HEK293 (cell line): ENCODE data around the gene PFN3.

ENCODE experiments used
- CTCF ChIA-PET: fragments of 350-600 bp; formaldehyde crosslinking; extraction: SDS; loops from one replicate; lab custom pipeline; 2021; ENCODE audit warnings: antibody characterized with exemption; lab: Yijun Ruan, JAX
- POLR2A ChIA-PET: fragments of 300-600 bp; formaldehyde crosslinking; extraction: SDS; loops from one replicate; lab custom pipeline; 2020; ENCODE audit warnings: antibody characterized with exemption, inconsistent platforms; lab: Yijun Ruan, JAX
- H3K27ac ChIP-seq: fragments of 200-500 bp; sonication (Bioruptor generic); 2 replicates; pipeline ENCODE4 v1.5.1; 2014; ENCODE audit warnings: low read depth, low read length, control low read depth, inconsistent platforms; ENCODE audit errors: extremely low read depth
- H3K36me3 ChIP-seq, 2 experiments: fragments of 200-500 bp in 1 of 2; sonication (Bioruptor generic) in 1 of 2; 1 replicate in 1 of 2; 2 replicates in 1 of 2; pipeline ENCODE4 v1.5.1; 2014 to 2017; ENCODE audit warnings: inconsistent platforms in 2 of 2, low read length in 2 of 2; ENCODE audit not compliant: control insufficient read depth in 2 of 2, insufficient read depth in 1 of 2
- H3K4me1 ChIP-seq: fragments of 200-500 bp; sonication (Bioruptor generic); 2 replicates; pipeline ENCODE4 v1.5.1; 2014; ENCODE audit warnings: mild to moderate bottlenecking, low read length, inconsistent platforms; ENCODE audit not compliant: control insufficient read depth, insufficient read depth
- H3K4me3 ChIP-seq: 2 replicates; pipeline ENCODE4 v1.5.1; 2011; ENCODE audit warnings: low read depth, mild to moderate bottlenecking, control low read depth, low read length, moderate library complexity
- H3K9me3 ChIP-seq: fragments of 200-500 bp; sonication (Bioruptor generic); 2 replicates; pipeline ENCODE4 v1.5.1; 2014; ENCODE audit warnings: low read depth, low read length, inconsistent platforms; ENCODE audit not compliant: control insufficient read depth, insufficient read depth
- EGR2 ChIP-seq: fragments of 450-650 bp; formaldehyde crosslinking; IDR thresholded peaks from 2 replicates; pipeline ENCODE4 v1.5.1; 2016; ENCODE audit warnings: low read depth, missing biosample characterization, missing genetic modification characterization
- ELK4 ChIP-seq: IDR thresholded peaks from 2 replicates; pipeline ENCODE4 v1.6.1; 2011; ENCODE audit warnings: mild to moderate bottlenecking, low read depth, low read length, borderline replicate concordance
- HIC1 ChIP-seq: fragments of 450-650 bp; formaldehyde crosslinking; IDR thresholded peaks from 2 replicates; pipeline ENCODE4 v1.5.1; 2016; ENCODE audit warnings: missing biosample characterization, missing genetic modification characterization
- KLF8 ChIP-seq: fragments of 450-650 bp; formaldehyde crosslinking; IDR thresholded peaks from 2 replicates; pipeline ENCODE4 v1.5.1; 2016; ENCODE audit warnings: missing biosample characterization, missing genetic modification characterization
- OVOL3 ChIP-seq: fragments of 450-650 bp; formaldehyde crosslinking; IDR thresholded peaks from 2 replicates; pipeline ENCODE4 v1.5.1; 2016; ENCODE audit warnings: missing biosample characterization, missing genetic modification characterization
- PRDM4 ChIP-seq: fragments of 450-650 bp; formaldehyde crosslinking; IDR thresholded peaks from 2 replicates; pipeline ENCODE4 v1.5.1; 2017; ENCODE audit warnings: missing biosample characterization, missing genetic modification characterization
- SP7 ChIP-seq: fragments of 450-650 bp; formaldehyde crosslinking; IDR thresholded peaks from 2 replicates; pipeline ENCODE4 v1.5.1; 2016; ENCODE audit warnings: missing biosample characterization, missing genetic modification characterization
- TSHZ1 ChIP-seq: fragments of 450-650 bp; formaldehyde crosslinking; IDR thresholded peaks from 2 replicates; pipeline ENCODE4 v1.5.1; 2016; ENCODE audit warnings: missing biosample characterization, missing genetic modification characterization, borderline replicate concordance
- ZBTB1 ChIP-seq: fragments of 450-650 bp; formaldehyde crosslinking; IDR thresholded peaks from 2 replicates; pipeline ENCODE4 v1.5.1; 2016; ENCODE audit warnings: missing biosample characterization, missing genetic modification characterization
- ZBTB17 ChIP-seq: fragments of 450-650 bp; formaldehyde crosslinking; IDR thresholded peaks from 2 replicates; pipeline ENCODE4 v1.5.1; 2016; ENCODE audit warnings: missing biosample characterization, missing genetic modification characterization
- ZFHX2 ChIP-seq: fragments of 450-650 bp; formaldehyde crosslinking; conservative IDR thresholded peaks from 2 replicates; pipeline ENCODE4 v1.5.1; 2016; ENCODE audit warnings: missing biosample characterization, missing genetic modification characterization
- ZNF19 ChIP-seq: fragments of 450-650 bp; formaldehyde crosslinking; IDR thresholded peaks from 2 replicates; pipeline ENCODE4; 2016; ENCODE audit warnings: missing biosample characterization, missing genetic modification characterization, low read depth
- ZNF214 ChIP-seq: fragments of 450-650 bp; formaldehyde crosslinking; IDR thresholded peaks from 2 replicates; pipeline ENCODE4 v1.5.1; 2017; ENCODE audit warnings: missing biosample characterization, mild to moderate bottlenecking, missing genetic modification characterization, borderline replicate concordance
- ZNF23 ChIP-seq: fragments of 450-650 bp; formaldehyde crosslinking; IDR thresholded peaks from 2 replicates; pipeline ENCODE4 v1.5.1; 2016; ENCODE audit warnings: missing biosample characterization, missing genetic modification characterization, borderline replicate concordance
- ZNF292 ChIP-seq: fragments of 450-650 bp; formaldehyde crosslinking; IDR thresholded peaks from 2 replicates; pipeline ENCODE4 v1.5.1; 2016; ENCODE audit warnings: low read depth, missing biosample characterization, missing genetic modification characterization, borderline replicate concordance
- ZNF571 ChIP-seq: fragments of 450-650 bp; formaldehyde crosslinking; IDR thresholded peaks from 2 replicates; pipeline ENCODE4 v1.5.0; 2017; ENCODE audit warnings: missing biosample characterization, missing genetic modification characterization
- ZNF600 ChIP-seq: fragments of 450-650 bp; formaldehyde crosslinking; IDR thresholded peaks from 2 replicates; pipeline ENCODE4 v1.5.1; 2016; ENCODE audit warnings: missing biosample characterization, missing genetic modification characterization
- ZNF624 ChIP-seq: fragments of 450-650 bp; formaldehyde crosslinking; IDR thresholded peaks from 2 replicates; pipeline ENCODE4 v1.5.1; 2017; ENCODE audit warnings: missing biosample characterization, missing genetic modification characterization
- ZNF747 ChIP-seq: fragments of 450-650 bp; formaldehyde crosslinking; IDR thresholded peaks from 2 replicates; pipeline ENCODE4 v1.5.1; 2016; ENCODE audit warnings: missing biosample characterization, missing genetic modification characterization

The PFN3 gene

GRCh38 chr5:177440990-177441780 lies 40.7 kb upstream of the PFN3 start:
- peaks cover 17 to 60% of the 10 kb centered on the region in 2 experiments for H3K36me3 ChIP-seq
- no peak overlapping the region for H3K4me3 ChIP-seq
- H3K27ac ChIP-seq, result no peak overlapping the region
- ChIA-PET CTCF (interaction anchor here (0.6 to 1.4 kb wide), 3 partner anchors 11 to 49 kb away, joined by 3 to 7 read pairs (median 3); no protein-coding TSS in a partner anchor), POLR2A (interaction anchor here (1.1 to 2.7 kb wide), 3 partner anchors 9 to 15 kb away, joined by 5 to 10 read pairs (median 6); partner anchors contain the start of gene GRK6)
- no peaks in the 10 kb centered on the region for H3K9me3 ChIP-seq
- TF ChIP-seq ZFHX2 (tag by site-specific recombination) (peak; percentile 75), PRDM4 (tag by site-specific recombination) (no peak), ZNF571 (no peak), ELK4 (no peak), OVOL3 (tag by site-specific recombination) (no peak), EGR2 (tag by site-specific recombination) (peak; percentile 57), ZNF19 (tag by site-specific recombination) (no peak), HIC1 (tag by site-specific recombination) (peak; percentile 34; the same call in 1 of the 2 replicates), ZNF600 (tag by site-specific recombination) (no peak)
- H3K4me1 ChIP-seq, result no peaks in the 10 kb centered on the region

GRCh38 chr5:177440211-177440989 lies 39.9 kb upstream of the PFN3 start:
- CTCF ChIA-PET, result interaction anchor here (0.6 to 1.3 kb wide), 2 partner anchors 50 to 63 kb away, joined by 3 to 6 read pairs; no protein-coding TSS in a partner anchor
- POLR2A ChIA-PET, result interaction anchor here (0.7 to 1.3 kb wide), 2 partner anchors 14 to 38 kb away, joined by 3 to 6 read pairs; partner anchors contain the start of gene GRK6

GRCh38 chr5:177439518-177440053 lies 39.1 kb upstream of the PFN3 start:
- Histone ChIP-seq H3K4me1 (no peaks in the 10 kb centered on the region), H3K9me3 (no peaks in the 10 kb centered on the region), H3K36me3 (peaks cover 17 to 75% of the 10 kb centered on the region in 2 experiments), H3K4me3 (no peak overlapping the region), H3K27ac (no peak overlapping the region)
- CTCF ChIA-PET, result interaction anchor here (0.6 to 3.8 kb wide), 5 partner anchors 16 to 62 kb away, joined by 3 to 15 read pairs (median 6); no protein-coding TSS in a partner anchor
- POLR2A ChIA-PET, result interaction anchor here (1.3 to 4.1 kb wide), 2 partner anchors 12 to 13 kb away, joined by 6 to 35 read pairs; partner anchors contain the start of gene GRK6
- TF ChIP-seq SP7 (tag by site-specific recombination) (0 out of 2 replicates have a peak, but pooled peaks have one; percentile 17), KLF8 (tag by site-specific recombination) (0 out of 2 replicates have a peak, but pooled peaks have one; percentile 29), TSHZ1 (no peak), ZNF571 (no peak), ZNF747 (tag by site-specific recombination) (no peak), ZNF214 (no peak), ZNF624 (no peak), ZBTB17 (tag by site-specific recombination) (peak; percentile 63)

More at GRCh38 chr5:177440211-177440989, 39.9 kb upstream of the PFN3 start:
- peaks cover 17 to 66% of the 10 kb centered on the region in 2 experiments for H3K36me3 ChIP-seq
- no peak overlapping the region for H3K4me3 ChIP-seq
- H3K27ac ChIP-seq, result no peak overlapping the region
- H3K9me3 ChIP-seq, result no peaks in the 10 kb centered on the region
- H3K4me1 ChIP-seq, result no peaks in the 10 kb centered on the region
- TF ChIP-seq ZNF23 (tag by site-specific recombination), result no peak
- no peak for TF ChIP-seq ZBTB1
- TF ChIP-seq ZNF600 (tag by site-specific recombination), result peak; percentile 61; the same call in 1 of the 2 replicates
- no peak for TF ChIP-seq ZNF292 (tag by site-specific recombination)
